ENCODE measurements around the gene CHST7.
"Not testable (repeated sequence)": the region's sequence is repeated elsewhere in the genome, so short reads cannot be mapped to it uniquely, and the experiment has no call there.

CHST7 gene, protein sequence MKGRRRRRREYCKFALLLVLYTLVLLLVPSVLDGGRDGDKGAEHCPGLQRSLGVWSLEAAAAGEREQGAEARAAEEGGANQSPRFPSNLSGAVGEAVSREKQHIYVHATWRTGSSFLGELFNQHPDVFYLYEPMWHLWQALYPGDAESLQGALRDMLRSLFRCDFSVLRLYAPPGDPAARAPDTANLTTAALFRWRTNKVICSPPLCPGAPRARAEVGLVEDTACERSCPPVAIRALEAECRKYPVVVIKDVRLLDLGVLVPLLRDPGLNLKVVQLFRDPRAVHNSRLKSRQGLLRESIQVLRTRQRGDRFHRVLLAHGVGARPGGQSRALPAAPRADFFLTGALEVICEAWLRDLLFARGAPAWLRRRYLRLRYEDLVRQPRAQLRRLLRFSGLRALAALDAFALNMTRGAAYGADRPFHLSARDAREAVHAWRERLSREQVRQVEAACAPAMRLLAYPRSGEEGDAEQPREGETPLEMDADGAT

DNA sequence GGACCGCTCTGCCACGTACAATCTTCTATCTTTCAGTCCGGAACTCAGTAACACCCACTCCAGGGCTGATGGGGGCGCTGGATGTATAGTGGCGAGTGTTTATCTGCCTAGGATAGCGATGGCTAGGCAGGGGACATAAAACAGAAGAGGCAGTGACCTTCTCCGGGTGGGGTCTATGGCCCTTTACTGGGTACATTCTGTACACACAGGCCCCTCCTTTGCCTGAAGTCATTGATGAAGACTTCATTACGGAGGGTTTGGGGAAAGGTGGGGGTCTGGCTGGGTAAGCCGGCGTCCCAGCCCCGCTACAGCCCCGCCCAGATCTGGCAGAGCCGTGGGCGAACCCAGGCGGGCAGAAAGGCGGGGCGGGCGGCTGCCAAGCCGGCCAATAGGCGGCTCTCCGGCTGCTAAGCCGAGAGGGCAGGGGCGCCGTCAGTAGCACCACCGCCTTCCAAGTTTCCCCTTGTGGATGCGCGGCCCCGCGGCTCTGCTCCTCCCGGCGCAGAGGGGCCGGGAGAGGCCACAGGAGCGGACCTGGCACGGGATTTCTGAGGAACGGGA, at the start of gene CHST7:
Gene CHST7 (plus strand): TSS at position 435 of the 561 bp plus-strand sequence. CDS start 167 bp downstream, outside the sequence.
- no peak for DNase-seq

DNA sequence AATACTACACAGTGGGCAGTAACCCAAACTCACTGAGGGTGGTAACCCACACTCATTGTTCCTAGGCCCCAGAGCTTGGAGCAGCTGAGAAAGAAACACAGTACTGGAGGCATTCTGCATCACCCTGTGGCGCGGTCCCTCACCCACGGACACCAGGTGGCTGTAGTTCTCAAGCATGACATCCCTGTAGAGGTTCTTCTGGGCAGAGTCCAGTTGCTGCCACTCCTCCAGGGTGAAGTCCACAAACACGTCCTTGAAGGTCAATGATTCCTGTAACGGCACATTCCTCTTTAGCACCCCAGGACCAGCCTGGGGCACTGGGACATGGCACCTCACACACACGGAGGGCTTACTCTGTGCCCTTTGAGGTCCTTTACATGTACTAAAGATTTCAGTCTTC, 44.9 kb upstream of the CHST7 start:
- not testable (repeated sequence) for DNase-seq

DNA sequence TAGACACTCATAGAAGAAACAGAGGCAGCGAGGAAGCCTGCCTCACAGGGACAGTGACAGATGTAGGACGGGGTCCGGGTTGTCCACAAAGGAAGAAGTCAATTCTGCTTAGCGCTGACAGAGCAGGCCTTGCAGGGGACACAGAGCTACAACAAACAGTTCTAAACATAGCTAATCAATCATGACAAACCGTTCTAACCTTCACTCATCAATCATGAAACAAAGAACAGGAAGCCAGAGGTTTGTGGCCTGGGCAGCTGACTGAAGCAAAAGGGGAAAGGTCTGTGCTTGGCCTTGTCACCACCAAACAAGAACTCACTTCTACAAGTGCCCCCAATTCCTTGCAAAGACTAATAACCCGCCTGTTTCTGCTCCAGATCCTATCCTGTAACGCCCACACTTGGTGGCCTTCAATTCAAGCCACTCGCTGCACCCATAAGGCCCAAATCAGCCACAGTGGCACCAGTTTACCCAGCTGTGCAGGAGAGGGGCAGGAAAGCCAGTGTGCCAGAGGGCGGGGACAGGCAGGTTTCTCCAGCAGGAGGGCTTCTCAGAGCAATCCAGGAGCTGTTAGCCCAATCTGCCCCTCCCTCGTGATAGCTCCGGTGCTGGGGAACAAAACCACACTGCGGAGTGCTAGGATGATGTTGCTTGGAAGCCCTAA, 43.7 kb upstream of the CHST7 start:
- not testable (repeated sequence) for DNase-seq

DNA sequence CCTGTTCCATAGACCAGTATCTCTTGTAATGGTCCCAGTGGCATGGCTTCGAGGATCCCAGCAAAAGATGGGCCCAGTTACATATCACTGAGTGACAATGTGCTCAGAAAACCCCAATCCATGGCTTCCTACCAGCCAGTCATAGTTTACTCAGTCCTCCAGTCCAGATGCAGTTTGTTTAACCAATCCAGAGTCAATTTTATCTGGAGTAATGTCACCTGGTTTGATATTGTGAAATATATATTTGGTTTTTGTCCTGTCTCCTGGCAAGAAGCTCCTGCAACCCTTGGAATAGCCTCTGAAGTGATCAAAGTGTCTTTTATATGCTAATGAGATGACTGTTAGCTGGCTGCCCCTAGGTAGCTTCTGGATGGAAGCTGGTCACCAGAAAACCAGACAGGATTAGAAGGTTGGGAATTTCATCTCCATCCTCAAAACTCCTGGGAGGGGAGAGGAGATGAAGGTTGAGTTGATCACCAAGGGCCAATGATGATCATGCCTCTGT, 43.1 kb upstream of the CHST7 start:
- not testable (repeated sequence) for DNase-seq

DNA sequence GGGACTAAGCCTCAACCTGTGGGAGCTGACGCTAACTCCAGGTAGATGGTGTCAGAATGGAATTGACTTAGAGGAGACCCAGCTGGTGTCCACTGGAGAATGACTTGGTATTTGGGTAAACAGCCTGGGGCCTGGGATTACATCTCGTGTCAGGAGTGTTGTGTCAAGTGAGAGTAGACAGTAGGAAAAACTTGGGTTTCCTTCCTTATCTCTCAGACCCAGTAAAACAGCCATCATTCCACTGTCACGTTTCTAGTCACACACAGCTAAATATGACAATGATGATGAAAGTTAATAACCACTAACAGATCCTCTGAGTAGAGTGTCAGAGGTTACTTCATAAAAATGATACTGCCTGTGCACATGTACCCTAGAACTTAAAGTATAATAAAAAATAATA, 42.1 kb upstream of the CHST7 start:
- no peak for DNase-seq

DNA sequence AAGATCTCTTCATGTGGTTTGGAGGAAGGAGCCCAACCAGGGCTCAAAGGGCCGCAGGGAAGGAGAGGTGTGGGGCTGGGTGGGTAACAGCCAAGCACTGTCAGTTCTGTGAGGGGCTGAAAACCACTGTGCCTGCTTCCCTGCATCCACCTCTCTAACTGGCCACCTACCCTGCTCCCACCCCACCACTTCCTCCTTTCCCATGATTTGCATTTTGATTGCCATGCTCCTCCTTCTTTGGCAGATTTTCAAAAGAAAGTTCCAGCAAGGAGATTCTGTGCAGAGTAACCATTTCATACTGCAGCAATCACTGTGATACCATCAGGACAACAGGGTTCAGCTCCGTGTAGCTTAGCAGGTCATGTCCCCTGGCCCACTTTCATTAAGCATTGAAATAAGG, 30.1 kb upstream of the CHST7 start:
- no peak for DNase-seq

DNA sequence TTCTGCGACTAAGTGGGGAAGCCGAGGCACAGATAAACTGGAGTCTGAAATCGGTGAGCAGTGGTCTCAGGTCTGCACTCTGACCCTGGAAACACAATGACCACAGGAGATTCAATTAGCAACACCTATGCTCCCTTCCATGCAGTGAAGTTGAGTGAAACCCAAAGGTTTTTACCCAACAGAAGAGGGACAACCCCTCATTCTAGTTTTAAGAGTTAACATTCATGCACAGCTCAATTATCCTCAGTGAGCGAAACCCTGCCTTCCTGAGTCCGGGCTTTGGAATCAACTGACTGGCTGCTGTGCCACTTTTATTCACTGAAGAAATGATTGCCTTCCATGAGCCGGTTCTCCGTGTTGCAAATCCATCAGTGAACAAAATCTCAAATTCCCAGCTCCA, 29.0 kb upstream of the CHST7 start:
- DNase-seq = not testable (repeated sequence)

DNA sequence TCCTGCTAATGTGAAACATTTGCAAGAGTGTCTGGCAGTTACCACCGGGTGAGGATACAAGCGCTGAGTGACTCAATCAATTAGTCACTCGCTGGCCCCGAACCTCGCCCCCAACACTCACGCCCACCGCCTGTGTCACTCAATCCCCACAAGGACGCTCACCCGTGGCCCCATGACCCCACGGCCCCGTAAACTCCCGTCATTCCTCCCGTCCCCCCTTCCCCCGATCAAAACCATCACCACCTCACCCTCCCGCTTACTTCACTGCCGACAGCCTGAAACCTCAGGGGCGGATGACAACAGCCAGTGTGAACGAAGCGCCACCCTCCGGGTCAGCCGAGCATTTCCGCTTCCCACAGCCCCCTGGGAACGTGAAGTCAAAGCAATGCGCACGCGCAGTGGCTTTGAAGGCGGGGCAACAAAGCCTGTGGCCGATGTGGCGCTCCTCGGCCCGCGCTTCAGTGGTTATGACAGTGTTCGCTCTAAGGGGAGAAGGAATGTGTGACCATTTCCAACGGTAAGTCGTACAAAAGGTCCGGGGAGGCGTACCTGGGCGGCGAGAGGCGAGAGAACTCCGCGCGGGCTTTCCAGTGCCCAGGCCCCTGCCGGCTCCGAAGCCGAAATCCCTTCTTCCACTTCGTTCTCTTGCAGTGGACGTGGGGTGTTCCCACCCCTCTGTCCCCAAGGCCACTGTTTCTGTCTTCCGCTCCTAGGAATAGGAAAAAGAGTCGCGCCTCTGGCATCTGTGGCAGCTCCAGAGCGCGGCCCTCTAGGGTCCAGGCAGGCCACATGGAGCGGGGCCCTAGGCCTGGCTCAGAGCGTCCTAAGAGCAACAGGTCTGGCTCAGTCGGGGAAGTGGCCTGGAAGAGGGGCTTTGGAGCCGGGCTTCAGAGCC, 28.2 kb upstream of the CHST7 start, which contains the start of gene ZNF674:
Gene ZNF674 (minus strand): TSS at position 311 of the 895 bp plus-strand sequence. CDS start 3,334 bp downstream, outside the sequence.
- peak; percentile 7 for DNase-seq

DNA sequence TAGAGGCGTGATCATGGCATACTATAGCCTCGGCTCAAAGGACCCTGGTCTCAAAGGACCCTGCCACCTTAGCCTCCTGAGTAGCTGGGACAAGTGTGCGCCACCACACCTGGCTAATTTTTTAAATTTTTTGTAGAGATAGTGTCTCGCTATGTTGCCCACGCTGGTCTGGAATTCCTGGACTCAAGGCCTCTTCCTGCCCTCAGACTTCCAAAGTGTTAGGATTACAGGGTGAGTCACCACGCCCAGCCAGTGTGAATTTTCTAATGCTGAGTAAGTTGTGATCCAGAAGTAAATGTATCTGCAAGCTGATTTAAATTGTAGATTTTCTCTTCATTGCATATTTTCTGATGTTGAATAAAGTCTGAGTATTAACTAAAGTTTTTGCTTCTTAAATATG, 25.7 kb upstream of the CHST7 start:
- no peak for DNase-seq

DNA sequence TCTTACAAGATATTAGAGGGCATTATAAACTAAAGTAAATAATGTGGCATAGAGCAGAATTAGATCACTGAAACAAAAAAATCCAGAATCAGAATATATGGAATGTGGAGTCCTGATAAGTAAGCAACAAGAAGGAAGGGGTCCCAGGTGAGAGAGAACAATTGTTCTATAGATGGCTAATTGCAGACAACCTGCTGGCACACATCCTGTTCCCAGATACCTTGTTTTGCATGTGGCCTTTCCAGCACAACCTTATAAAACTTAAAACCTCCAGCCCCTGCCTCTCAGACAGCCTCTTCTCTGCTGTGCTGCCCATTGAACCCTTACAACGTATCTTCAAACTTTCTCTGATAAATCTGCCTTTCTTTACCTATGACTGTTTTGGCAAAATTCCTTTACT, 23.7 kb upstream of the CHST7 start:
- no peak for DNase-seq

DNA sequence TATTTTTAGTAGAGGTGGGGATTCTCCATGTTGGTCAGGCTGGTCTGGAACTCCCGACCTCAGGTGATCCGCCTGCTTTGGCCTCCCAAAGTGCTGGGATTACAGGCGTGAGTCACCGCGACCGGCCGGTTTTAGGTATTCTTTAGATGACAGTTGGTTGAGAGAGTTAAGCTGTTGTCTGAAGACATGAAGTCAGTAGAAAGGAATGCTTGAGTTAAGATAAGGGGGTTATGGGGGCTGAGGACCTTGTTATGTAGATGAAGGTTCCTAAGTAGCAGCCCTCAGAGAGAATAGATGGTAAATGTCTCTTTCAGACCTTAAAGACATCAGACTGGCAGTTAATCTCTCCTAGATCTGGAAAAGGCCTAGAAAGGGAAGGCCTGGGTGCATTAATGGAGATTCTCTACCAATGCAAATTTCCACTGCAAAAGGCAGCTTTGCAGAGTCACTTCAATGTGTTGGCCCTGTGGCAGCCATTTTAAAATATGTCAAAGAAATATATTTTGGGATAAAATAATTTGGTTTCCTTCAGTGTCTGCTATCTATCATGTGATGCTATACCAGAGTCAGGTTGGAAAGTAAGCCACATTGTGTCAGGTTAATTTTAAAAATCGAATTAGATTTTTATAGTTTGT, 22.0 kb upstream of the CHST7 start:
- no peak for DNase-seq

DNA sequence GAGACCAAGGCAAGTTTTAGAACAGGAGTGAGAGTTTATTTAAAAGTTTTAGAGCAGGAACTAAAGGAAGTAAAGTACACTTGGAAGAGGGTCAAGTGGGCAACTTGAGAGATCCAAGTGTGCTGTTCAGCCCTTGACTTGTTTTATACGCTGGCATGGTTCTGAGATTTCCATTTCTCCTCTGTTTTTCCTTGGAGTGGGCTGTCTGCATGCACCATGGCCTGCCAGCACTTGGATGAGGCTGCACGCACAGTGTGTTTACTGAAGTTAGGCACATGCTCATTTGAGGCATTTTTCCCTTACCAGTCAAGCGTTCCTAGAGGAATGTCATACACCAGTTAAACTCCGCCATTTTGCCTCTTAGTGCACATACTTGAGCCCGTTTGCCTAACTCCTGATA, 19.6 kb upstream of the CHST7 start:
- DNase-seq = no peak

DNA sequence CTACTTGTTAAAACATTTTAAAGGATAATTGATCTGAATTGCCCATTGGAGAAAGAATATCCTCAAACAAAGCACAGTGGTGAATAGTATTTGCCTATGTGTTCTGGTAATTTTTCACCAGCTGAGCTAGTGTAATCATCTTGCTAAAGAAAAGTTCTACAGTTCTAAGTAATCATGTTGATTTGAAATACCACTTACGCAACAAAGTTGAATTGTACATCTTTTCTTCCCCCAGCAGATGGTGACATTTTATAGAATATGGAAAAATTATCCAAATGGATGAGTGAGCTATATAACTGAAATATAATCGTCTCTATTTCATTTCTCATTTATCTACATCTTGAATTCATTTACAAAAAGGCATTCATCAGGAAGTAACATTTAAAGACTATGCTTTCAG, 18.6 kb upstream of the CHST7 start:
- no peak for DNase-seq

DNA sequence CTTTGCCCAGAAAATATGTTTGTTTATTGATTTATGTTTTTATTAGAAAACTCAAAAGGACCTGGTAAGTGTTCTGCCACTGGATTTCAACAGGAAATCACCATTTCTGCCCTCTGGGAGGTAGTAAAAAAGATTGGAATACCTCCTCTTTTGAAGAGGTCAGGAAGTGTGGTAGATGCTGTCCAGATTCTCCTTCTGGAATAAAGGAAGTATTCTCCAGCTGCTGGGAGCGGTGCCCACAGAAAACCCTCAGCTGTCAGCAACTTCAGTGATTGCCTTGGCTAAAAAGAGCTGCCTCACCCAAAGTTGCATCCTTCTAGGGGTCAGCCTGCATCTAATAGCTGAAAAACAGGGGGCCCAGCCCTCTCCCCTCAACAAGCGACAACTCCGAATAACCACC, 14.5 kb upstream of the CHST7 start:
- no peak for DNase-seq

DNA sequence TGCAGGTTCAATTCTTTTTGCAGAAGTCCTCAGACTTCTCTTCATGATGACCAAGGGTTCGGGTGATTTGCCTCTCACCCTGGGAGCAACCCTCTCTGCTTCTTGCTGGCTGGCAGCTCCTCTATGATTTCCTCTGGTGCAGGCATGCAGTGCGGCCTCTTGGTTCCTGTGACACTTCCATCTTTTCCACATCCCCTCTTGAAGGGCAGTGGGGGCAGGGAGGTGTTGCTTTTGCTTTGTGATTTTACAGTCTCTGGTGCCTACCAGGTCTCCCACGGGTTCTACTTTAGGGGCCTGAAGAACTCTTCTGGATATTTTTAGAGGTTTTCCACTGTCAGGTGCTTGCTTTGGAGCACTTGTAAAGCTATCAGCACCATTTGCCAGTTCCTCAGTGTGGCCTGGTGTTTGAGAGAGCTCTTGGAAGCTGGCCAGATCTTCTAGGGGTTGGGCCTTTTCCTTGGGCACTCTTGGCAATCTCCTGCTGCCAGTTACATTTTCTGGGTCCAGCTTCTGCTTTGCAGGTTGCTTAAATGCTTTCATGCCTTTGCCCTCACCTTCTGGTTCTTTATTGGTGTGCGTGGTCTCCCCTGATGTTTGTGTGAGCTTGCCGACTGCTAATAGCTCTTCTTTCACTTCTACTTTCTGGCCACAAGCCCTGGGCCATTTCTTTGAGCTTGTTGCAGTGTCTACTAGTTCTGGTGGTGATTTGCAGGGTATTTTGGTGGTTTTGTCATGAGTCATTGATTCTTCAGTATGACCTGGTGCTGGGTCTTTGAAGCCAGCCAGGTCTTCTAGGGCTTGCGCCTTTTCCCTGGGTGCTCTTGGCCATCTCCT, 11.5 kb upstream of the CHST7 start:
- no peak for DNase-seq

DNA sequence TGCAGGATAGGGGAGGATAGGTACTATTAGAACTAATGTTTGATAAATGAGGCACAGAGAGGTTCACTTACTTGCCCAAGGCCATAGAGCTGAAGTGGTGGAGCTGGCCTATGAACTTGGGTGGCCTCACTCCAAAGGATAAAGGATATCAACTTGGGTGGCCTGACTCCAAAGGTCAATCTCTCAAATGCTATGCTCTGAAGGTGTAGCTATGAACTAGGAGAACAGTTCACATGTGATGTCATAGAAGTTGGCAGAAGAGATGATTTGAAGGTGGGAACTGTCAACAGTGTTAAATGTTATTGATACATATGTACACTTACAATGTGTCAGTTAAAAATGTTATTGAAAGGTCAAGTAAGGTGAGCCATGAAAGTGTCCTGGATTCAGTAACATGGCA, 6.2 kb upstream of the CHST7 start:
- DNase-seq = no peak

DNA sequence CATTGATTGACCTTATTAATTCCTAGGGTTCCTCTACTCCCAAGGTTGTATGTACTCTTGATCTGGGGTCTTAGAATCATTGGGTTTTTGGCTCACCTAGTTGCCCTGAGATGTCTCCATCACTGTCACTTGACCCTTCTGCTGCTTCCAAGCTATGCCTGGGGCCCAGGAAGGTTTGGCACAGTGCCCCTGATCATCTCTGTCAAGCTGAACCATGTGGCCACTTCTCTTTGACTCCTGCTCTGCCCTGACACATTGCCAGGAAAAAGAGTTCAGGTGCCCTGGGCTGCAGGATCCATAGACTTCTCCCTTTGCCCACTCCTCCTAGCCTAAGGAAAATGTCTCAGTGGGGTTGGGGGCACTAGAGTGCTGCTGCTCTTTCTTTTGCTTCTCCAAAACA, 3.9 kb upstream of the CHST7 start:
- no peak for DNase-seq

DNA sequence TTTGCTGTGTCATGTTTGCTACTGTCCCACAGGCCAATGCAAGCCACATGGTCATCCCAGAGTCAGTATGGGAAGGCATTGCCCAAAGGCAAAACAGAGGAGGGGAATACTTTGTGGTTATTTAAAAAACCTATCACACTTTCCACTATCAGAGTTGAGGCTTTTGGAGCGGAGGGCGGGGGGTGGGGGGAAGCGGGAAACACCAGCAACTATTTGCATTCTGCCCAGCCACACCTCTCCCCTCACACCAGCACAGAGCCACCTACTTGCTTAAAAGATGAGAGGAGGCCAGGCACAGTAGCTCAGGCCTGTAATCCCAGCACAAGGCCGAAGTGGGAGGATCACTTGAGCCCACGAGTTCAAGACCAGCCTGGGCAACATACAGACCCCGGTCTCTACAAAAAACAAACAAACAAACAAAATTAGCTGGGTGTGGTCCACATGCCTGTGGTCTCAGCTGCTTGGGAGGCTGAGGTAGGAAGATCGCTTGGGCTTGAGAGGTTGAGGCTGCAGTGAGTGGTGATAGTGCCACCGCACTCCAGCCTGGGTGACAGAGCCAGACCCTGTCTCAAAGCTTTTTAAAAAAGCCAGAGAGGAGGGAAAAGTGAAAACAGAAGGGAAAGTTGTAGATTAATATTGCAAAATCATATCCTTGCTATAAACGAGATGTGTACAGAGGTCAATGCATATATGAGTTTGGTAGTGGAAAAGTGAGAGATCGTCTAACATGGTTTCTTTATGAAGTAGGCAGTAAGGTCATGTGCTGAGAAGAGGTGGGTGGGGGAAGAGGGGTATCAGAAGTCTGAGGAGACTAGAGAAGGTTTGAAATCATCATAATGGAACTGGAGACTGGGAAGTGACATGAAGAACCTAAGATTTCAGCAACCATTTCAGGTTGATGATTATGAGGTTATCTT, 1.9 kb upstream of the CHST7 start:
- DNase-seq = no peak

DNA sequence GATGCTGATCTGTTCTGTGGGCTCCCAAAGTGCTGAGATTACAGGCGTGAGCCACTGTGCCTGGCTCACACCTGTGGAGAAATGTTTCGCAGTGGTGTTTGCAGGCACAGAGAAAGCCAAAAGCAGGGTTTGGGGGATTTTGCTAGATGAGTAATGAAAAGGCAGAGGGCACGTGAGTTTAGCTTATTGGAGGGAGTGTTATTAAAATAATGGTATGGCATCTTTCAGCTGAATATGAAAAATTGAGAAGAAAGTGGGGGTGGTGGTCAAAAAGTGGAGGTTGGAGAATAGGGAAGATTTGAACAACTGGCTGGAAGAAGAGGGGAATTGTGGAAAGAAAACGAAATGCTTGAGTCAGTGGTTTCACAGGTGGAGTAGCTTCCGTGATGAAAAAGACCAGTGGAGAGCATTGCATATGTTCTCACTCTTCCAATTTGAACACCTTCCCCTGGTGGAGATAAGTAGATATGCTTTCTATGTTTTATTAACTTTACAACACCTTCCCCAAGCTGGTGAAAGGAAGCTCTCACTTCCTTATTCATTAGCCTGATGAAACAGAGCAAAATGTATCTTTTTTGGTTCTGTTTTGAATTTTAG, 1.1 kb upstream of the CHST7 start:
- no peak for DNase-seq
